Chondrocyte (in vitro differentiated cells): ENCODE results near the gene GRM8. TPM values are rescaled to one million over a fixed set of nuclear protein-coding genes. Genes with fewer than 3 reads are reported as not detected.
A peak's percentile ranks its signal among the peaks of the same experiment; 100 is the strongest.

Experiments used
- DNase-seq: peaks from one replicate; pipeline ENCODE4 v3.0.0; 2021; ENCODE audit warnings: mixed read lengths, low spot score
- H3K27ac Mint-ChIP-seq: one replicate; pipeline ENCODE4 v1.8.0; 2021; ENCODE audit warnings: mild to moderate bottlenecking, moderate library complexity, mixed read lengths; ENCODE audit not compliant: unreplicated experiment
- H3K27me3 Mint-ChIP-seq: 2 replicates; pipeline ENCODE4 v1.8.0; 2021; ENCODE audit warnings: low read depth, mixed read lengths
- H3K36me3 Mint-ChIP-seq: 2 replicates; pipeline ENCODE4 v1.8.0; 2021; ENCODE audit warnings: low read depth, mixed read lengths
- H3K4me1 Mint-ChIP-seq: 2 replicates; pipeline ENCODE4 v1.8.0; 2021; ENCODE audit warnings: low read depth, mild to moderate bottlenecking, mixed read lengths
- H3K4me3 Mint-ChIP-seq: one replicate; pipeline ENCODE4 v1.8.0; 2021; ENCODE audit warnings: mild to moderate bottlenecking, moderate library complexity, mixed read lengths; ENCODE audit not compliant: unreplicated experiment
- H3K9me3 Mint-ChIP-seq: 2 replicates; pipeline ENCODE4 v1.8.0; 2021; ENCODE audit warnings: low read depth, mixed read lengths
- total RNA-seq: library from RNA; stranded (reverse); gene quantifications from 3 replicates; pipeline ENCODE4 v1.2.1, GENCODE V29; 2021
- TF ChIP-seq, protein P1 (sequence below): fragments of 200-600 bp; sonication (generic); IDR thresholded peaks from 2 replicates; pipeline ENCODE4 v1.5.0; 2021; ENCODE audit warnings: antibody characterized with exemption, mild to moderate bottlenecking, moderate library complexity

The GRM8 gene
- total RNA-seq, 1 donor from 2014 or later, result not detected

DNA sequence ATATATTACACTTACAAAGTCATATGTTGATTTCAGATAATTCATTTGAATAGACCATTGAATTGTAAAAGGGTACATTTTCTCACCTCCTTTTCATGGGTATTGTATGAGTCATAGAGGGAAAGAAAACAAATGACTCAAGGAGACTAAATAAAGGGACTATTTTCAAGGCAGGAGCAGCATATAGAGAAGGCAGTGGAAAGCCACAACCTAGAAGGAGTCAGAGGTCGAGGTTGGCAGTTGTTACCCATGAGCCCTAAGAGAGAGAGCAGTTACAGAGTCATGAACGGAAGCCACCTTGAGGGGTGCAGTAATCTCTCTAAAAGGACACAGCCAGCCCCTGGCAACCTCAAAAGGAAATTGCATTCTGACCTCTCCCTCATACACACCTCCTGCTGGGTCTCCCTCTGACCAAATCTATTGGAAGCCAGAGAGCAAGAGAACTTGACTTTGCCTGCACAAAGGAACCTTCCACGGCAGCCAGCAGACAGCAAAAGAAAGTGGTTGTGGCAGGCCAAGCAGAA, 137.9 kb downstream of the GRM8 start:
- Mint-ChIP-seq H3K4me3 (no peak overlapping the region), H3K27me3 (no peaks in the 10 kb centered on the region), H3K27ac (no peak overlapping the region), H3K9me3 (peaks cover 8% of the 10 kb centered on the region), H3K36me3 (no peaks in the 10 kb centered on the region), H3K4me1 (no peaks in the 10 kb centered on the region)
- DNase-seq, result no peak
- TF ChIP-seq, protein P1, sequence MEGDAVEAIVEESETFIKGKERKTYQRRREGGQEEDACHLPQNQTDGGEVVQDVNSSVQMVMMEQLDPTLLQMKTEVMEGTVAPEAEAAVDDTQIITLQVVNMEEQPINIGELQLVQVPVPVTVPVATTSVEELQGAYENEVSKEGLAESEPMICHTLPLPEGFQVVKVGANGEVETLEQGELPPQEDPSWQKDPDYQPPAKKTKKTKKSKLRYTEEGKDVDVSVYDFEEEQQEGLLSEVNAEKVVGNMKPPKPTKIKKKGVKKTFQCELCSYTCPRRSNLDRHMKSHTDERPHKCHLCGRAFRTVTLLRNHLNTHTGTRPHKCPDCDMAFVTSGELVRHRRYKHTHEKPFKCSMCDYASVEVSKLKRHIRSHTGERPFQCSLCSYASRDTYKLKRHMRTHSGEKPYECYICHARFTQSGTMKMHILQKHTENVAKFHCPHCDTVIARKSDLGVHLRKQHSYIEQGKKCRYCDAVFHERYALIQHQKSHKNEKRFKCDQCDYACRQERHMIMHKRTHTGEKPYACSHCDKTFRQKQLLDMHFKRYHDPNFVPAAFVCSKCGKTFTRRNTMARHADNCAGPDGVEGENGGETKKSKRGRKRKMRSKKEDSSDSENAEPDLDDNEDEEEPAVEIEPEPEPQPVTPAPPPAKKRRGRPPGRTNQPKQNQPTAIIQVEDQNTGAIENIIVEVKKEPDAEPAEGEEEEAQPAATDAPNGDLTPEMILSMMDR, result no peak

DNA sequence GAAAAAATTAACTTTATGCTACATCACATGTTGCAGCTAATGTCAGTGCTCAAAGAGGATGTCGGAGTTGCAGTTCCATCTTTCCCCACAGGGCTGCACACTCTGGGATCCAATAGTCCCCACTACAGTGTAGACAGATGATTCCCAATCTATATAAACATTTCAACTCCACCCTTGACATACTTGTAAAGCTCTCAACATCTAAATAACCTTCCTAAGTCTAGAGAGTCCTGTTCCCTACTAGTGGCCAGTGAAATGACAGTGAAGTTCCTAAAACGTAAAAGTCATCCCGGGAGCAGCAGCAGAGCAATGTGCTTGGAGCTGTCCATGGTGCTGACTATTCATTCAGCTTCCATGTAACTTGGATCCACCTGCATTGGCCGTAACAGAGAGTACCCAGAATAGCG, 145.1 kb downstream of the GRM8 start:
- no peak overlapping the region for H3K27ac Mint-ChIP-seq
- H3K27me3 Mint-ChIP-seq, result no peaks in the 10 kb centered on the region
- no peak overlapping the region for H3K4me3 Mint-ChIP-seq
- no peak for DNase-seq
- peaks cover 13% of the 10 kb centered on the region for H3K9me3 Mint-ChIP-seq
- TF ChIP-seq, protein P1, result peak; percentile 78
- H3K36me3 Mint-ChIP-seq, result no peaks in the 10 kb centered on the region
- no peaks in the 10 kb centered on the region for H3K4me1 Mint-ChIP-seq

DNA sequence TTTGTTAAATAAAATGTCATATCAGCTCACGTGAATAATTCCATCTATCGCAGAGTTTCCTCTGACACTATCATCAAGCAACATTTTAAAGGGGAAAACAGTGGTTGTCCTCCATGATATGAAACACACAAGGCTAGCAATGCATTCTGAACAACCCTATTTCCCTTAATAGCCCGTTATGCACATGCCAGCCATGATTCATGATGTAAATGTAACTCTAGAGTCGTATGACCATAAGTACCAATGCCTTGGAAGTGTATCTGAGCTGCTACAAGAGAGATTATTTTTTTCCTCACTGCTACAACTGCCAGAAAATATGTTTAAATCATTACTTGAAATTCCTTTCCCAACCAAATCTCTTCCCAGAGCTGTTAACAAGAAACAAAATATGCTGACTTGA, 159.4 kb downstream of the GRM8 start:
- H3K27ac Mint-ChIP-seq, result no peak overlapping the region
- no peaks in the 10 kb centered on the region for H3K36me3 Mint-ChIP-seq
- no peak for DNase-seq
- TF ChIP-seq, protein P1, result no peak
- no peak overlapping the region for H3K4me3 Mint-ChIP-seq
- H3K9me3 Mint-ChIP-seq, result peaks cover 7% of the 10 kb centered on the region
- H3K27me3 Mint-ChIP-seq, result no peaks in the 10 kb centered on the region
- H3K4me1 Mint-ChIP-seq, result no peaks in the 10 kb centered on the region

DNA sequence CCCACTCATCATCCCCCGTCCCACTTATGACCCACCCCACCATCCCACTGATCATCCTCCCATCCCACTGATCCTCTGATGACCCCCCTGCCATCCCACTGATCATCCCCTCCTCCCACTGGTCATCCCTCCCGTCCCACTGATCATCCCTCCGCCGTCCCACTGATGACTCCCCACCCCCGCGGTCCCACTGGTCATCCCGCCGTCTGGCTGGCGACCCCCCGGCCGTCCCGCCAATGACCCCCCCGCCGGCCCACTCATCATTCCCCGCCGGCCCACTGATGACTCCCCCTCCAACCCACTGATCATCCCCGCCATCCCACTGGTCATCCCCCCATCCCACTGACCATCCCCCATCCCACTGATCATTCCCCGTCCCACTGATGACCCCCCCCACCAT, 161.1 kb downstream of the GRM8 start:
- no peak overlapping the region for H3K4me3 Mint-ChIP-seq
- H3K9me3 Mint-ChIP-seq, result peaks cover 7% of the 10 kb centered on the region
- no peaks in the 10 kb centered on the region for H3K27me3 Mint-ChIP-seq
- no peak overlapping the region for H3K27ac Mint-ChIP-seq
- TF ChIP-seq, protein P1, result no peak
- no peaks in the 10 kb centered on the region for H3K4me1 Mint-ChIP-seq
- H3K36me3 Mint-ChIP-seq, result no peaks in the 10 kb centered on the region
- DNase-seq, result peak; percentile 79

DNA sequence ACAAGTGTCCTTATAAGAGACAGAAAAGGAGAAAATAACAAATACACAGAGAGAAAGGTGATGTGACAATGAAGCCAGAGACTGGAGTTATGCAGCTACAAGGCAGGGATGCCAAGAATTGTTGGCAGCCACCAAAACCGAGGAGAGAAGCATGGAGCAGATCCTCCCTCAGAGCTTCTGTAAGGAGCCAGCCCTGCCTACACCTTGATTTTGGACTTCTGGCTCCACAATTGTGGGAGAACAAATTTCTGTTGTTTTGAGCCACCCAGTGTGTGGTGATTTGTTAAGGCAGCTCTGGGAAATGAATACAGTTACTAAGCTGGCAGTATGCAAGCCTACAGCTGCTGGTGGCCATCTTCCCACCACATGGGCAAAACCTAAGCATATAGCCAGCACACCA, 163.6 kb downstream of the GRM8 start:
- TF ChIP-seq, protein P1, result no peak
- Mint-ChIP-seq H3K4me3 (no peak overlapping the region), H3K36me3 (no peaks in the 10 kb centered on the region), H3K4me1 (no peaks in the 10 kb centered on the region), H3K27ac (no peak overlapping the region), H3K9me3 (peaks cover 6% of the 10 kb centered on the region), H3K27me3 (no peaks in the 10 kb centered on the region)
- no peak for DNase-seq
